Measurements from ENCODE around the gene PAM16. TPM values are rescaled to one million over a fixed set of nuclear protein-coding genes. Genes with fewer than 3 reads are reported as not detected.

Gene PAM16
- total and polyA plus RNA-seq, 2 of the 8 experiments (the other 6 are each of a cell fraction or from before 2014, with no cell fraction given), result 78.3 to 198 TPM

DNA sequence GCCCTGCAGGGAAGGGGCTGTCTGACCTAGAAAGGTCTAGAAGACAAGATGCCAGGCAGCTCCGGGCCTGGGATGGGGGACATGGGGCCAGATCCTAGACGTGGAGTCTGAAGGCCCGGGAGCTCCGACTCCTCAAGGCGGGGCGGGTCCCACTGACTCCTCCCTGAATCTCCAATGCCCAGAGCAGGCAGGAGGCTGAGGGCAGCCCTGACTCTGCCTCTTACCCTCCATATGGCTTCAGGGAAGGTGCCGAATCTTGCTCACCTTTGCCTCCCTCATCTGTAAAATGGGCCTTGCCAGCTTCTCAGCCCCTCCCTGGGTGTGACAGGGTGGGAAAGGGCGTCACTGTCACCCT, 35.3 kb upstream of the PAM16 start:
- no peaks in the 10 kb centered on the region for H3K23me2 ChIP-seq (ENCODE audit: low read depth, low read length)
- ChIA-PET CTCF (ENCODE audit: partially characterized antibody) (interaction anchor here (0.6 to 24.8 kb wide), 5 partner anchors 10 to 1203 kb away, joined by 3 to 659 read pairs (median 123); no protein-coding TSS in a partner anchor), POLR2A (ENCODE audit: partially characterized antibody) (interaction anchor here (0.7 to 11.9 kb wide), 3 partner anchors 9 to 115 kb away, joined by 3 to 223 read pairs (median 4); no protein-coding TSS in a partner anchor)
- no peak overlapping the region for H2AFZ ChIP-seq (ENCODE audit: low read length)
- H2AK5ac ChIP-seq (ENCODE audit: low read depth, low read length), result no peak overlapping the region
- no peak overlapping the region for H3K9ac ChIP-seq (replicated peaks in 1 of 4; ENCODE audit: extremely low read depth in 1 of 4, low read depth in 3 of 4, low read length in 3 of 4)
- no peak overlapping the region for H4K91ac ChIP-seq (replicated peaks; ENCODE audit: insufficient read length, low read length)
- no peak overlapping the region for H3K4ac ChIP-seq (replicated peaks; ENCODE audit: insufficient read length, low read depth, low read length)
- no peak overlapping the region for H3K18ac ChIP-seq (ENCODE audit: extremely low read depth, low read length)
- WGBS, 2 experiments (ENCODE audit: extremely low coverage in 1 of 2, insufficient coverage in 1 of 2, insufficient read length in 1 of 2, insufficient replicate concordance in 2 of 2, low coverage in 1 of 2, low lambda C conversion rate in 2 of 2, missing lambda C conversion rate in 1 of 2), result 86% methylated on average over 8 of the region's 8 CpGs; no CpG with 5 or more reads in 1 of the 2 experiments
- H3K4me3 ChIP-seq (ENCODE audit: extremely low read depth in 1 of 4, insufficient read depth in 2 of 4, low read depth in 3 of 4, low read length in 4 of 4), result no peak overlapping the region
- no peak overlapping the region for H3K23ac ChIP-seq (ENCODE audit: insufficient read length)
- no peak overlapping the region for H2BK15ac ChIP-seq (ENCODE audit: low read length)
- H2BK20ac ChIP-seq (ENCODE audit: low read length), result no peak overlapping the region
- no peaks in the 10 kb centered on the region for H3K9me3 ChIP-seq (ENCODE audit: insufficient read depth in 2 of 2, low read depth in 1 of 2, low read length in 1 of 2)
- H3K27me3 ChIP-seq (replicated peaks in 1 of 4; ENCODE audit: control insufficient read depth in 3 of 4, extremely low read depth in 1 of 4, insufficient read depth in 3 of 4, low read length in 3 of 4), result no peaks in the 10 kb centered on the region
- no peak overlapping the region for H3K4me2 ChIP-seq (ENCODE audit: insufficient read depth in 1 of 2, low read depth in 2 of 2, low read length in 2 of 2)
- H3K36me3 ChIP-seq (ENCODE audit: control insufficient read depth in 2 of 4, insufficient read depth in 4 of 4, low read length in 3 of 4), result peaks cover 0 to 12% (median 2%) of the 10 kb centered on the region in 4 experiments; a peak in 2 of 8 replicates
- H3K14ac ChIP-seq (ENCODE audit: insufficient read length), result no peak overlapping the region
- no peak overlapping the region for H3K27ac ChIP-seq (ENCODE audit: low read depth, low read length)
- FAIRE-seq (no peak), DNase-seq (ENCODE audit: low read depth in 1 of 2, low spot score in 2 of 2) (peak in 1 of 2 experiments; percentile 50)
- H3K79me1 ChIP-seq (ENCODE audit: low read depth, low read length), result no peaks in the 10 kb centered on the region
- H4K5ac ChIP-seq (ENCODE audit: insufficient read length, low read depth, low read length), result no peak overlapping the region
- peaks cover 3 to 9% of the 10 kb centered on the region in 2 experiments for H4K20me1 ChIP-seq (replicated peaks in 1 of 2; ENCODE audit: control insufficient read depth in 1 of 2, insufficient read depth in 2 of 2, low read length in 2 of 2)
- no peak overlapping the region; the same call in 1 of the 2 replicates for H4K8ac ChIP-seq (ENCODE audit: extremely low read depth, insufficient read depth, low read length)
- H3K56ac ChIP-seq (replicated peaks; ENCODE audit: insufficient read length, low read depth, low read length), result no peak overlapping the region
- H2BK120ac ChIP-seq (replicated peaks; ENCODE audit: low read depth, low read length), result no peak overlapping the region
- H3K4me1 ChIP-seq (replicated peaks in 1 of 4; ENCODE audit: control insufficient read depth in 3 of 4, insufficient read depth in 4 of 4, low read length in 3 of 4), result peaks cover 0 to 29% (median 24%) of the 10 kb centered on the region in 4 experiments; a peak in 6 of 7 replicates
- no peak overlapping the region for H2BK5ac ChIP-seq (ENCODE audit: low read depth, low read length)
- H3K79me2 ChIP-seq (ENCODE audit: control insufficient read depth in 1 of 2, insufficient read depth in 2 of 2, low read length in 2 of 2), result no peaks in the 10 kb centered on the region
- no peak overlapping the region for H2BK12ac ChIP-seq (ENCODE audit: low read depth, low read length)
- no peak for TF ChIP-seq RNF2 (IDR thresholded peaks at IDR 0.05; ENCODE audit: borderline replicate concordance, low read depth, low read length, missing control alignments, poor library complexity, severe bottlenecking)
- TF ChIP-seq SIX5 (IDR thresholded peaks at IDR 0.05; ENCODE audit: low read depth, low read length), result no peak
- TF ChIP-seq, protein P1, sequence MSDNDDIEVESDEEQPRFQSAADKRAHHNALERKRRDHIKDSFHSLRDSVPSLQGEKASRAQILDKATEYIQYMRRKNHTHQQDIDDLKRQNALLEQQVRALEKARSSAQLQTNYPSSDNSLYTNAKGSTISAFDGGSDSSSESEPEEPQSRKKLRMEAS (IDR thresholded peaks at IDR 0.05), result no peak
- TF ChIP-seq, protein P2, sequence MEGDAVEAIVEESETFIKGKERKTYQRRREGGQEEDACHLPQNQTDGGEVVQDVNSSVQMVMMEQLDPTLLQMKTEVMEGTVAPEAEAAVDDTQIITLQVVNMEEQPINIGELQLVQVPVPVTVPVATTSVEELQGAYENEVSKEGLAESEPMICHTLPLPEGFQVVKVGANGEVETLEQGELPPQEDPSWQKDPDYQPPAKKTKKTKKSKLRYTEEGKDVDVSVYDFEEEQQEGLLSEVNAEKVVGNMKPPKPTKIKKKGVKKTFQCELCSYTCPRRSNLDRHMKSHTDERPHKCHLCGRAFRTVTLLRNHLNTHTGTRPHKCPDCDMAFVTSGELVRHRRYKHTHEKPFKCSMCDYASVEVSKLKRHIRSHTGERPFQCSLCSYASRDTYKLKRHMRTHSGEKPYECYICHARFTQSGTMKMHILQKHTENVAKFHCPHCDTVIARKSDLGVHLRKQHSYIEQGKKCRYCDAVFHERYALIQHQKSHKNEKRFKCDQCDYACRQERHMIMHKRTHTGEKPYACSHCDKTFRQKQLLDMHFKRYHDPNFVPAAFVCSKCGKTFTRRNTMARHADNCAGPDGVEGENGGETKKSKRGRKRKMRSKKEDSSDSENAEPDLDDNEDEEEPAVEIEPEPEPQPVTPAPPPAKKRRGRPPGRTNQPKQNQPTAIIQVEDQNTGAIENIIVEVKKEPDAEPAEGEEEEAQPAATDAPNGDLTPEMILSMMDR (IDR thresholded peaks at IDR 0.05; ENCODE audit: control extremely low read depth in 1 of 3, insufficient read depth in 1 of 3, low read depth in 1 of 3, low read length in 3 of 3), result no peak
- TF ChIP-seq KDM1A (IDR thresholded peaks at IDR 0.05; ENCODE audit: borderline replicate concordance, low read length), result no peak
- TF ChIP-seq POLR2AphosphoS5 (IDR thresholded peaks at IDR 0.05; ENCODE audit: low read depth, low read length), result no peak
- TF ChIP-seq YY1 (IDR thresholded peaks at IDR 0.05; ENCODE audit: low read depth, low read length), result no peak
- TF ChIP-seq MAFK (IDR thresholded peaks at IDR 0.05; ENCODE audit: low read depth, low read length), result no peak
- TF ChIP-seq ZNF274 (IDR thresholded peaks at IDR 0.05; ENCODE audit: borderline replicate concordance, extremely low read depth, low read length), result no peak
